ENCODE data around the gene MTMR10.

Gene MTMR10, protein sequence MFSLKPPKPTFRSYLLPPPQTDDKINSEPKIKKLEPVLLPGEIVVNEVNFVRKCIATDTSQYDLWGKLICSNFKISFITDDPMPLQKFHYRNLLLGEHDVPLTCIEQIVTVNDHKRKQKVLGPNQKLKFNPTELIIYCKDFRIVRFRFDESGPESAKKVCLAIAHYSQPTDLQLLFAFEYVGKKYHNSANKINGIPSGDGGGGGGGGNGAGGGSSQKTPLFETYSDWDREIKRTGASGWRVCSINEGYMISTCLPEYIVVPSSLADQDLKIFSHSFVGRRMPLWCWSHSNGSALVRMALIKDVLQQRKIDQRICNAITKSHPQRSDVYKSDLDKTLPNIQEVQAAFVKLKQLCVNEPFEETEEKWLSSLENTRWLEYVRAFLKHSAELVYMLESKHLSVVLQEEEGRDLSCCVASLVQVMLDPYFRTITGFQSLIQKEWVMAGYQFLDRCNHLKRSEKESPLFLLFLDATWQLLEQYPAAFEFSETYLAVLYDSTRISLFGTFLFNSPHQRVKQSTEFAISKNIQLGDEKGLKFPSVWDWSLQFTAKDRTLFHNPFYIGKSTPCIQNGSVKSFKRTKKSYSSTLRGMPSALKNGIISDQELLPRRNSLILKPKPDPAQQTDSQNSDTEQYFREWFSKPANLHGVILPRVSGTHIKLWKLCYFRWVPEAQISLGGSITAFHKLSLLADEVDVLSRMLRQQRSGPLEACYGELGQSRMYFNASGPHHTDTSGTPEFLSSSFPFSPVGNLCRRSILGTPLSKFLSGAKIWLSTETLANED

DNA sequence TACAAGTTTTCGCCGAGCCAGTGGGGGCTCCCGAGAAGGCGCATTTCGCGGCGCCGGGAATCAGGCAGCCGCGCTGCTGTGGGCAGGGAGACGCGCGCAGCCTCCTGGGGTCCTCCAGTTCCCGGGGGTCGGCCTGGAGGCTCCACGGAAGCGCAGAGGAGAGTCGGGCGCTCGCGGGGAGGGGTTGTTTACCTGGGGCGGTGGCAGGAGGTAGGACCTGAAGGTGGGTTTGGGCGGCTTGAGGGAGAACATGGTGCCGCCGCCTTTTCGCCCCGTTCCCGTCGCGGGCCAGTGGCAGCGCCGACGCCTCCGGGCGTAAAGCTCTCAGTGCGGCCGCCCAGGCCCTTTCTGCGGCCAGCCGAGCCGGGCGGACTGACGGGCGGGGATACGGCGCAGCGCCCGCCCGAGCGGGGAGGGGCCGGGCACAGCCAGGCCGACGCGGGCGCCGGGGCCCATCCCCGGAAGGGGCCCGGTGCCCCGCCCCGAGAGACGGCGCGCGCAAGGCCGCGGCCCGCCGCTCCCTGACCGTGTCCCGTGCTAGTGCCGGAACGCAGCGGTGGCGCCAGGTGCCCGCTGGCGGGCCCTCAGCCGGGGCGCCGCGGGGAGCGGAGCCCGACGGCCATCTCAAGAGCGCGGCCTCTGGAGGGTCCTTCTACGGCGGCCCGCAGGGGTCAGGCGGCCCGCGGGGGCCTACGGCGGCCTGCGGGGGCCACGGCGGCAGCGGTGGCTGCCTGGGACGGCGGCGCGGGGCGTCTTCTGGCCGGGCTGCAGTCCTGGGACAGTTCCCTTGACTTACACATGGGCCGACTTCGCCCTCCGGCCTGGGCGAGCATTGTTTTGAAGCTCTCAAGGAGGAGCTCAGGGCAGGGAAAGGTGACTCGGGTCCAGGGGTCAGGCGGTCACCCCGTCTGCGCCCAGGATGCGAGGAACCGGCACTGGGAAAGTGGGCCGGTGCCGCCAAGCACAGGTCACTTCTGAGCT, at the start of gene MTMR10:
TSS of gene MTMR10 (minus strand) at position 374 of the 981 bp plus-strand sequence. CDS start at position 252, 122 bp downstream.
- Histone ChIP-seq H3K4me1 (ENCODE audit: control insufficient read depth, insufficient read depth, low read length) (peaks cover 24% of the 10 kb centered on the region), H3K9ac (ENCODE audit: low read length) (peak within 1 kb of the TSS; percentile 99), H3K9me3 (ENCODE audit: control insufficient read depth, low read length) (no peaks in the 10 kb centered on the region), H3K27me3 (replicated peaks; ENCODE audit: control insufficient read depth, insufficient read depth, low read length) (no peaks in the 10 kb centered on the region), H3K4me3 (ENCODE audit: low read length) (peak within 1 kb of the TSS; percentile 99), H3K36me3 (ENCODE audit: control insufficient read depth, insufficient read depth, low read length, severe bottlenecking) (peaks cover 5% of the 10 kb centered on the region)
- peak; percentile 87 for DNase-seq (ENCODE audit: low read depth)

DNA sequence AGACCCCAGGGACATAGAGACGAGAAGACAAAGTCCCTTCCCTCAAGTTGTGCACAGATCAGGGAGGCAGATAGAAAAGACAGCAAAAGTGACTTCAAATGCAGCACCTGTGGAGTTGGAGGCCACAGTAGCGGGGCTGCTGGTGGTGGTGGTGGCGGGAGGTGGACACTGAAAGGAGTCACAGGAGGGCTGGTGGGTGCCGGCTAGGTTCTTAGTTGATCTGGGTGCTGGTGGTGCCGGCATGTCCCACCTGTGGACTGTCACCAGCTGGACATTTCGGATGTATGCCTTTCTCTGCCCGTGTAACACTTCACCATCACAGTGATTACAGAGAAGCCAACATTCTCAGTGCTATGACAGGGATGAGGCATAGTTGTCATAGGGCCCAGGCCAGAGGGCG, 49.2 kb upstream of the MTMR10 start:
- Histone ChIP-seq H3K36me3 (ENCODE audit: control insufficient read depth, insufficient read depth, low read length, severe bottlenecking) (no peaks in the 10 kb centered on the region), H3K4me3 (ENCODE audit: low read length) (no peak overlapping the region), H3K27me3 (replicated peaks; ENCODE audit: control insufficient read depth, insufficient read depth, low read length) (peaks cover 13% of the 10 kb centered on the region), H3K9me3 (ENCODE audit: control insufficient read depth, low read length) (peaks cover 3% of the 10 kb centered on the region), H3K4me1 (ENCODE audit: control insufficient read depth, insufficient read depth, low read length) (no peaks in the 10 kb centered on the region), H3K9ac (ENCODE audit: low read length) (no peak overlapping the region)
- DNase-seq (ENCODE audit: low read depth) = no peak

DNA sequence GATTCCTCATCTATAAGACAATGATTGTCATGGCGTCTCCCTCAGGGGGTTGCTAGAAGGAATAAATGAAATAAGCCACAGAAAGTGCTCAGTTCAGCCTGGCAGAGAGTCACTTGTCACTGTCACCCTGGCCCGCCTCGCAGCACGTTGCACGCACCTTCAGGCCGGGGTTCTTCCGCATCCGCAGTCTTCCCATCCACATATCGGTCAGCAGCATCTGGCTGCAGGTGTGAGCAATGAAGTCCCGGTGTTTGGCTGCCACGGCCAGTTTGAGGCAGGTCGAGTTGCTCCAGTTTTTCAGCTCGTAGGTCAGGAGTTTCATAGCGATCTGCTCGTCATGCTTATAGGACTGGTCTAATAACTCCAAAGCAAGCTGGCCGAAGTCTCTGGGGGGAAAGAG, 48.5 kb upstream of the MTMR10 start:
- H3K27me3 ChIP-seq (replicated peaks; ENCODE audit: control insufficient read depth, insufficient read depth, low read length) = peaks cover 13% of the 10 kb centered on the region
- H3K36me3 ChIP-seq (ENCODE audit: control insufficient read depth, insufficient read depth, low read length, severe bottlenecking) = no peaks in the 10 kb centered on the region
- H3K9ac ChIP-seq (ENCODE audit: low read length) = no peak overlapping the region
- peaks cover 3% of the 10 kb centered on the region for H3K9me3 ChIP-seq (ENCODE audit: control insufficient read depth, low read length)
- no peak overlapping the region for H3K4me3 ChIP-seq (ENCODE audit: low read length)
- no peak for DNase-seq (ENCODE audit: low read depth)
- H3K4me1 ChIP-seq (ENCODE audit: control insufficient read depth, insufficient read depth, low read length) = no peaks in the 10 kb centered on the region

DNA sequence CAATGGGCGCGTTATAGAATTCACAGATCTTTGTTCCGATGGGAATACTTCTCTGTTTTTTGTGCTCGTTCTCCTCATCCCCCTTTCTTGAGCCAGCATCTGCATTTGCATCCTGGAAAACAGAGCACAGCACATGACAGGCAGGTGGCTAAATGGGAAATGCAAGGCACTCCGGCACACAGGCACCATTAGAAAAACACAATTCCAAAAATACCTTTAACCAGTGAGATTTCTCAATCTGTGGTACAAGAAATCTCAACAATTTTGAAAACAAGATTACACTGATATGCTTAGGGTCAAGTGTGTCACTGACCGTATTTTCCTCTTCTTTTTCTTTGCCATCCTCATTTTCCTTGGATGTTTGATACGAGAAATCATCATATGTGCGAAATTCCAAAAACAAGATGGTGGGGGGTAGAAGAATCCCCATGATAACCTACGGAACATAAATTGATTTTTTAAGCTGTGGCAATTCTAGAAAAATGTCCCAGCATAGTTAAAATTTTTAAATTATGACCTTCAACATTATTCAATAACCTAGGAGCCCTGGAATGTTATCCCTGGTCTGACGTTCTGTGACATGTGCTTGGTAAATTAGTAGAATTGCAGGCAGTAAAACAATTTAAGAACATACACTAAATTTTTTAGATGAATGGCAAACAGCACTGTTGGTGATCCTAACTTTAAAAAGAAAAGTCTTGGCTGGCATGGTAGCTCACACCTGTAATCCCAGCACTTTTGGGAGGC, 46.5 kb upstream of the MTMR10 start:
- Histone ChIP-seq H3K9ac (ENCODE audit: low read length) (no peak overlapping the region), H3K4me3 (ENCODE audit: low read length) (no peak overlapping the region), H3K9me3 (ENCODE audit: control insufficient read depth, low read length) (peaks cover 3% of the 10 kb centered on the region), H3K4me1 (ENCODE audit: control insufficient read depth, insufficient read depth, low read length) (peaks cover 10% of the 10 kb centered on the region), H3K27me3 (replicated peaks; ENCODE audit: control insufficient read depth, insufficient read depth, low read length) (peaks cover 13% of the 10 kb centered on the region), H3K36me3 (ENCODE audit: control insufficient read depth, insufficient read depth, low read length, severe bottlenecking) (no peaks in the 10 kb centered on the region)
- no peak for DNase-seq (ENCODE audit: low read depth)

DNA sequence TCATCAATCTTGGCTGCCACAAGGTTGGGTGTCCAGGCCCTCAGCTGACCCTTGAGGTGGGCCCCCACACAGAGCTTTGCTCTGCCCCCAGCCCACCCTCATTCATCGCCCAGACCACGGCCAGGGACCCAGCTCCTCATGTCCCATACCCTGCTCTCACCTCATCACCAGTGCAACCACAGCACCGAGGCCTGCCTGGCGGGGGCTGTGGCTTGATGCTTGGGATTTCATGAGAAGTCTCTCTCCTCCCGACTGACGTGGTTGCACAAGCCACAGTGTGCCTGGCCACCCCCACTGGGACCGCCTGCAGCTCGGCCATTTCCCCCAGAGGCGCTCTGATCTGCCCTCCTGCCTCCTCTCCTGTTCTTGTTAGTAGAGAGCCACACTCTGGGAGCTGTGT, 45.4 kb upstream of the MTMR10 start:
- H3K9me3 ChIP-seq (ENCODE audit: control insufficient read depth, low read length) = peaks cover 3% of the 10 kb centered on the region
- no peak for DNase-seq (ENCODE audit: low read depth)
- H3K4me1 ChIP-seq (ENCODE audit: control insufficient read depth, insufficient read depth, low read length) = peaks cover 18% of the 10 kb centered on the region
- H3K27me3 ChIP-seq (replicated peaks; ENCODE audit: control insufficient read depth, insufficient read depth, low read length) = peaks cover 11% of the 10 kb centered on the region
- H3K36me3 ChIP-seq (ENCODE audit: control insufficient read depth, insufficient read depth, low read length, severe bottlenecking) = no peaks in the 10 kb centered on the region
- H3K4me3 ChIP-seq (ENCODE audit: low read length) = no peak overlapping the region
- H3K9ac ChIP-seq (ENCODE audit: low read length) = no peak overlapping the region

DNA sequence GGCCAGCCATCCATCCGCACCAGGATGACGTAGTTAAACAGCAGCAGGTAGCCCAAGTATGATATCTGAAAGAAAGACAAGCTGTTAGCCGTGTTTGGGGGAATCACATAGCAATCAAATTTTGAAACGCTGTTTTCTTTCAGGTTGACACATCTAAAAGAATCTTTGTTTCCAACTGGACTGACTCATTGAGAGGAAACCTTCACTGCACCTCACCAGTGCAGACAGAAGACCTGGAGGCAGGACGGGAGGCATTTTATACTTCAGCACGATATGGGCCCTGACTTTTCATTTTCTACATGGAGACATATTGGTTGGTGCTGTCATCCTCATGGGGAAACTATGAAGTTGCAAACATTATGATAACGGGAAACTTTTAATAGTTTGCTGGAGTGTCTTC, 44.2 kb upstream of the MTMR10 start:
- no peaks in the 10 kb centered on the region for H3K36me3 ChIP-seq (ENCODE audit: control insufficient read depth, insufficient read depth, low read length, severe bottlenecking)
- H3K4me3 ChIP-seq (ENCODE audit: low read length) = no peak overlapping the region
- H3K27me3 ChIP-seq (replicated peaks; ENCODE audit: control insufficient read depth, insufficient read depth, low read length) = peaks cover 9% of the 10 kb centered on the region
- H3K4me1 ChIP-seq (ENCODE audit: control insufficient read depth, insufficient read depth, low read length) = peaks cover 18% of the 10 kb centered on the region
- no peak for DNase-seq (ENCODE audit: low read depth)
- H3K9me3 ChIP-seq (ENCODE audit: control insufficient read depth, low read length) = peaks cover 3% of the 10 kb centered on the region
- no peak overlapping the region for H3K9ac ChIP-seq (ENCODE audit: low read length)

DNA sequence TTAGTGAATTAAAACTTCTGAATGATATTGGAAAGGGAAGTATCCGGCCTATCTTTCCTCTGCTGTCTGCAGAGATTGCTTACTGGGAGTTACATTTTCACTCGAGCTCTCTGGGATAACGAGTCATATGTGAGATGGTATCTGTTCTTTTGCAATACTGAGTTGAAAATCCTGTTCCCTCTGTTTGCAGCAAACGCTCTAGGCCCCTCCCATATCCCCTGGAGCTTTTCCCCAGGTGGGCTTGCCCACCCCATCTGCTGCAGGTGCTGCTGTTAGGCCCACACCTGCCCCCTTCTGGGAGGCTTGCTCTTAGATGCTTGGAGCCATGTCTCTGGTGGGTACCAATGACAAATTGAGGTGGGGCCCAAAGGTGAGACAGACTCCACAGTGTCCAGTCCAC, 42.7 kb upstream of the MTMR10 start:
- Histone ChIP-seq H3K9me3 (ENCODE audit: control insufficient read depth, low read length) (peaks cover 2% of the 10 kb centered on the region), H3K36me3 (ENCODE audit: control insufficient read depth, insufficient read depth, low read length, severe bottlenecking) (no peaks in the 10 kb centered on the region), H3K4me3 (ENCODE audit: low read length) (no peak overlapping the region), H3K27me3 (replicated peaks; ENCODE audit: control insufficient read depth, insufficient read depth, low read length) (no peaks in the 10 kb centered on the region), H3K9ac (ENCODE audit: low read length) (no peak overlapping the region), H3K4me1 (ENCODE audit: control insufficient read depth, insufficient read depth, low read length) (peaks cover 18% of the 10 kb centered on the region)
- DNase-seq (ENCODE audit: low read depth) = peak; percentile 46

DNA sequence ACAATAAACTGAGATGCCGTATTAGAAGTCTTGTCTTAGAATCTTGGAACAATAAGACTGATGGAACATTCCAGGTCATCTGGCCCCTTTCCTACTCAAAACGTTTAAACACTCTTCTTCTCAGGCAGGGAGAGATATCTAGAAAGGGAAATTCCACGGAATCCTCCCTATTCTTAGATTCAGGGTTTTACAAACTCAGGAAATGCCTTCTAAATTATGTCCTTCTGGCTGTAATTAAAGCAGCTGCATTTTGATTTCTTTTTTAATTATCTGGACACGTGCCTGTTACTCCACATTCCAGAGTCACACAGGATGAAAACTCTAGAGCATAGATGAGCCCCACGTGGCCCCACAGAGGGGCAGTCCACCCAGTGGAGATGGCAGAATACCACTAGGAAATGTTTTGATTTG, 41.5 kb upstream of the MTMR10 start:
- DNase-seq (ENCODE audit: low read depth) = peak; percentile 74
- no peak overlapping the region for H3K4me3 ChIP-seq (ENCODE audit: low read length)
- peak overlapping the region; percentile 3 for H3K9ac ChIP-seq (ENCODE audit: low read length)
- H3K4me1 ChIP-seq (ENCODE audit: control insufficient read depth, insufficient read depth, low read length) = peaks cover 18% of the 10 kb centered on the region
- H3K36me3 ChIP-seq (ENCODE audit: control insufficient read depth, insufficient read depth, low read length, severe bottlenecking) = no peaks in the 10 kb centered on the region
- no peaks in the 10 kb centered on the region for H3K9me3 ChIP-seq (ENCODE audit: control insufficient read depth, low read length)
- H3K27me3 ChIP-seq (replicated peaks; ENCODE audit: control insufficient read depth, insufficient read depth, low read length) = no peaks in the 10 kb centered on the region

DNA sequence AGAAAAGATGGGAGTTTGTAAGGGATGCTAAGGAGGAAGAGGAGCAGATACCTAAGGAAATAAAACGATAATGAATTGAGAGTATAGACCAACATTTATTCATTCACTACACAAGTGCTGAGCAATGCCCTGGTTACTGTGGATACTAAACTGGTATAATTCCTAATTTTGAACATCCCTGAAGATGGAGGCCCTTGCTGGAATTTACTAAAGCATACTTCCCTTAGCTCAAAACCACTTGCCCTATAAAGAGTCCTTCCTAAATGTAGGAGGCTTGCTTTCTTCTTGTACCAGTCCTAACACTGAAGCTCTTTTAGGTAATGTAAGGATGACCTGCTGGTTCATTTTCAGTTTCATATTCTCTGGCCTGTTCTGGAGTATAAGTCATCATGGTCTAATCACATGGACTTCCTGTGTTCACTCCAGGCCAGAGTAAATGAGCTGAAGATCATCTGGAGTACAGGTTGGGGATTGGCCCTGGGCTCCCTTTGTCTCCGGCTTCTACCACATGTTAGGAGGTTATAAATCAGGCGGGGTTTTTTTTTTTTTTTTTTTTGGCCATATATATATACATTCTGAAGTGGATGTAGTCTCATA, 40.1 kb upstream of the MTMR10 start:
- peak; percentile 10 for DNase-seq (ENCODE audit: low read depth)
- no peaks in the 10 kb centered on the region for H3K27me3 ChIP-seq (replicated peaks; ENCODE audit: control insufficient read depth, insufficient read depth, low read length)
- H3K4me3 ChIP-seq (ENCODE audit: low read length) = no peak overlapping the region
- H3K4me1 ChIP-seq (ENCODE audit: control insufficient read depth, insufficient read depth, low read length) = peaks cover 18% of the 10 kb centered on the region
- H3K36me3 ChIP-seq (ENCODE audit: control insufficient read depth, insufficient read depth, low read length, severe bottlenecking) = no peaks in the 10 kb centered on the region
- no peaks in the 10 kb centered on the region for H3K9me3 ChIP-seq (ENCODE audit: control insufficient read depth, low read length)
- no peak overlapping the region for H3K9ac ChIP-seq (ENCODE audit: low read length)

DNA sequence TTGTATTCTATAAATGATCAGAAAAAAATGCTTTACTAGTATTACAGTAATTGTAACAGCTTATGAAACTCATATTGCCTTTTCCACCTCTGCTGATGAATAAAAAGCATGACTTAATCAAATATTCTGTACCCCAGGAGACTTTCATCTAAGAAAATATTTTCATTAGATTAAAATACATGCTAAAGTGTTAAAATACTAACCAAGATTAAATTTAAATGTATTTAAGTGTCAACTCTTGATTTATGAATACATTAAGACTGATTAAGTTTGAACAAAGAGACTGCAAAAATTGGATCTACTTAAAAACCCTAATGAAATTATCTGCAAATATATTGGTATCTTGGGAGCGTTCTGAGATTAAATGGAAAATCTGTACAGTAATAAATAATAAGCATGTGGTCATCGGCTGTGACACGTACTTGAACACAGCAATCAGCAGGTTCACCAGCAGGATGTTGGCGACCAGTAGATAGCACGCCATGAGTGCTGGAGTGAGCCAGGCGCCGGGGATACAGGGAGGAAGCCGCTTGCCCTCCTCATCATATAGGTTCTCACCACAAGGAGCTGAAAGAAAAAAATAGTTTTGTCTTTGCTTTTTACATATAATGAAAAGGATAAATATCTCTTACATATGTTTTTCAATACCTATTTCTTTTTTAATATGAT, 36.6 kb upstream of the MTMR10 start:
- DNase-seq (ENCODE audit: low read depth) = no peak
- Histone ChIP-seq H3K36me3 (ENCODE audit: control insufficient read depth, insufficient read depth, low read length, severe bottlenecking) (no peaks in the 10 kb centered on the region), H3K9ac (ENCODE audit: low read length) (no peak overlapping the region)

More for the DNA sequence above, 36.6 kb upstream of the MTMR10 start:
- Histone ChIP-seq H3K27me3 (replicated peaks; ENCODE audit: control insufficient read depth, insufficient read depth, low read length) (no peaks in the 10 kb centered on the region), H3K4me3 (ENCODE audit: low read length) (no peak overlapping the region), H3K9me3 (ENCODE audit: control insufficient read depth, low read length) (no peaks in the 10 kb centered on the region), H3K4me1 (ENCODE audit: control insufficient read depth, insufficient read depth, low read length) (peaks cover 20% of the 10 kb centered on the region)

Data from adipocyte (in vitro differentiated cells).